ENCODE data around the gene APOL1. TPM values are rescaled to one million over a fixed set of nuclear protein-coding genes. Genes with fewer than 3 reads are reported as not detected.
"Not testable (repeated sequence)": the region's sequence is repeated elsewhere in the genome, so short reads cannot be mapped to it uniquely, and the experiment has no call there.

APOL1 gene
- total and polyA plus RNA-seq, 3 donors from 2014 or later, result 5.0 to 24.4 (median 9.4) TPM

DNA sequence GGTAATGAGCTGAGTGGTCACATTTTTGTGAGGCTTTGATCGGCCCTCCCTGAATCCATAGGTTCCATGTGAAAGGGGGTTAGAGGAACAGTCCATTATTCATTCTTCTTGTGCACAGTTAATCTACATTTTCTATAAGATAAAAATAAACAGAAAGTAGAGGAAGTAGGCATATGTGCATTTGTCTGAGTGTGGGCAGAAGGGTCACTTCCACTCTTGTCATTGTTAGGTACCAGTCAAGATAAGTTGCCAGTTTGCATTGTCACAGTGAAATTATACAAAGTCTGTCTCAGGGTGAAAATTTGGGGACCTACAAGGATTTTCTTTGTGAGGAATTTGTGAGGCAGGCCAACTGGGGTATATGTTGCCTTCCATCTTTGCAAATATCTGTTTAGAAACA is 46.7 kb upstream of the APOL1 start:
- H3K4me1 ChIP-seq, result peaks cover 28% of the 10 kb centered on the region
- H3K4me3 ChIP-seq, result no peak overlapping the region
- no peaks in the 10 kb centered on the region for H3K36me3 ChIP-seq (ENCODE audit: low read depth, missing control alignments)
- no peaks in the 10 kb centered on the region for H3K27me3 ChIP-seq
- 92 to 94% methylated on average over 1 of the region's 1 CpG for WGBS, 2 donors
- DNase-seq, result no peak
- no peaks in the 10 kb centered on the region for H3K9me3 ChIP-seq
- intact Hi-C loops (cut with DNase I; ENCODE audit: low total_unique reads), result no loop called here
- TF ChIP-seq, protein P1, sequence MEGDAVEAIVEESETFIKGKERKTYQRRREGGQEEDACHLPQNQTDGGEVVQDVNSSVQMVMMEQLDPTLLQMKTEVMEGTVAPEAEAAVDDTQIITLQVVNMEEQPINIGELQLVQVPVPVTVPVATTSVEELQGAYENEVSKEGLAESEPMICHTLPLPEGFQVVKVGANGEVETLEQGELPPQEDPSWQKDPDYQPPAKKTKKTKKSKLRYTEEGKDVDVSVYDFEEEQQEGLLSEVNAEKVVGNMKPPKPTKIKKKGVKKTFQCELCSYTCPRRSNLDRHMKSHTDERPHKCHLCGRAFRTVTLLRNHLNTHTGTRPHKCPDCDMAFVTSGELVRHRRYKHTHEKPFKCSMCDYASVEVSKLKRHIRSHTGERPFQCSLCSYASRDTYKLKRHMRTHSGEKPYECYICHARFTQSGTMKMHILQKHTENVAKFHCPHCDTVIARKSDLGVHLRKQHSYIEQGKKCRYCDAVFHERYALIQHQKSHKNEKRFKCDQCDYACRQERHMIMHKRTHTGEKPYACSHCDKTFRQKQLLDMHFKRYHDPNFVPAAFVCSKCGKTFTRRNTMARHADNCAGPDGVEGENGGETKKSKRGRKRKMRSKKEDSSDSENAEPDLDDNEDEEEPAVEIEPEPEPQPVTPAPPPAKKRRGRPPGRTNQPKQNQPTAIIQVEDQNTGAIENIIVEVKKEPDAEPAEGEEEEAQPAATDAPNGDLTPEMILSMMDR (IDR thresholded peaks at IDR 0.05), result no peak
- TF ChIP-seq POLR2A (IDR thresholded peaks at IDR 0.05), result no peak
- H3K27ac ChIP-seq, result no peak overlapping the region

DNA sequence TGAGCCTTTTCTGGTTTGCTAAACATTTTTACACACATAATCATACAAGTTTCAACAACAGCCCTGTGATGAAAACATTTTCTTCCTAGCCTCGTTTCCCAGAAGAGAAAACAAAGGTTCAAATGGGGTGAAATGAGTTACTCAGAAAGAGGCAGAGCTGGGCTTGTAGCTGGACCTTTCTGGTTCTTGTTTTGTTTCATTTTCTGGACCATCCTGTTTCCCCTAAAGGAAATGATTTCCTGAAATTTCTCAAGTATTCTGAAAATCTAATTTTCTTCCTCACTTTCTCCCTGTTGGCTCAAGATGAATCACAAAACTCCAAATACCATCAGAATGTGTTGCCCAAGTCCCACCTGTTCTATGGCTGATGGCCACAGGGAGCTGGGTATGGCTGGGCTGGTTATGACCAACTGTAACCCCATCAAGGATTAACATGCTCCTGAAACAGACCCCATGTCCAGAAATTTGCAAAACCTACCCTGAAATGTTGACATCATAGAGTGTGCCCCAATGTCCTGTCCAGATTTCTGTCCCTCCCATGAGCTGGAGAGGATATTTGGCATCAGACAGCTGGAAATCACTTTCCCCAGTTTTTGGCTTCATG is 44.7 kb upstream of the APOL1 start:
- Histone ChIP-seq H3K4me3 (no peak overlapping the region), H3K27ac (no peak overlapping the region), H3K9me3 (no peaks in the 10 kb centered on the region), H3K27me3 (no peaks in the 10 kb centered on the region), H3K4me1 (peaks cover 20% of the 10 kb centered on the region), H3K36me3 (ENCODE audit: low read depth, missing control alignments) (no peaks in the 10 kb centered on the region)
- no peak for DNase-seq
- intact Hi-C loops (cut with DNase I; ENCODE audit: low total_unique reads), result no loop called here
- WGBS, 2 donors, result 20 to 30% methylated on average over 1 of the region's 1 CpG
- no peak for TF ChIP-seq POLR2A (IDR thresholded peaks at IDR 0.05)
- TF ChIP-seq, protein P1 (IDR thresholded peaks at IDR 0.05), result no peak

DNA sequence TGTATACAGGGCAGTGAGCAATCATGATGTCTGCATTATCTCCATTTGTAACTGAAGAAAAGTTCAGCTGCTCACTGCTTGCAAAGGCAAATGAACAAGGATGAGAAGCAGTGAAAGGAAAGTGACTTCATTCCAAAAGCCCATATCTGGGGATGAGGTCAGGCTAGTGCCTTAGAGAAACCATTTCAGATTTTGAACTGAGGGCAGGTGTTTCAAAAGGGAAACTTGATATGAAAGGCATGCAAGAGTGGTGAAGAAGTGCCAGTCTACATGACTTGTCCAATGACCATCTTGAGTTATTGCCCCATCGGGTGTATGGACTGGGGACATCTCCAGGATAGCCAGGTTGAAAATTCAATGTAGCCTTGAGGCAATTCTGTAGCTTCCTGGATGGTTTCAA is 44.0 kb upstream of the APOL1 start:
- 82 to 93% methylated on average over 1 of the region's 1 CpG for WGBS, 2 donors

DNA sequence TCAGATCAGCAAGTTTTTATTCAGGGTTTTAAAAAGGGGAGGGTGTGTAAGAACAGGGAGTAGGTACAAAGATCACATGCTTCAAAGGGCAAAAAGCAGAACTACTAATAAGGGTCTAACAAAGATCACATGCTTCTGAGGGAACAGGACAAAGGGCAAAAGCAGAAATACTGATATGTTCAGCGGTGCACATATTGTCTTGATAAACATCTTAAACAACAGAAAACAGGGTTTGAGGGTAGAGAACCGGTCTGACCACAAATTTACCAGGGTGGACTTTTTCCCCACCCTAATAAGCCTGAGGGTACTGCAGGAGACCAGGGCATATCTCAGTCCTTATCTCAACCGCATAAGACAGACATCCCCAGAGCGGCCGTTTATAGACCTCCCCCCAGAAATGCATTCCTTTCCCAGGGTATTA is 43.4 kb upstream of the APOL1 start:
- 74 to 90% methylated on average over 5 of the region's 5 CpGs for WGBS, 2 donors
- H3K27ac ChIP-seq; H3K9me3 ChIP-seq; H3K36me3 ChIP-seq (ENCODE audit: low read depth, missing control alignments); DNase-seq; H3K4me3 ChIP-seq; H3K27me3 ChIP-seq; intact Hi-C loops (cut with DNase I; ENCODE audit: low total_unique reads): not testable (repeated sequence)
- H3K4me1 ChIP-seq, result peaks cover 20% of the 10 kb centered on the region

More for the DNA sequence above, 44.0 kb upstream of the APOL1 start:
- DNase-seq, result no peak
- Histone ChIP-seq H3K4me3 (no peak overlapping the region), H3K9me3 (no peaks in the 10 kb centered on the region), H3K27ac (no peak overlapping the region), H3K27me3 (no peaks in the 10 kb centered on the region), H3K36me3 (ENCODE audit: low read depth, missing control alignments) (no peaks in the 10 kb centered on the region), H3K4me1 (peaks cover 20% of the 10 kb centered on the region)
- intact Hi-C loops (cut with DNase I; ENCODE audit: low total_unique reads), result no loop called here
- TF ChIP-seq, protein P1 (IDR thresholded peaks at IDR 0.05), result no peak
- TF ChIP-seq POLR2A (IDR thresholded peaks at IDR 0.05), result no peak

DNA sequence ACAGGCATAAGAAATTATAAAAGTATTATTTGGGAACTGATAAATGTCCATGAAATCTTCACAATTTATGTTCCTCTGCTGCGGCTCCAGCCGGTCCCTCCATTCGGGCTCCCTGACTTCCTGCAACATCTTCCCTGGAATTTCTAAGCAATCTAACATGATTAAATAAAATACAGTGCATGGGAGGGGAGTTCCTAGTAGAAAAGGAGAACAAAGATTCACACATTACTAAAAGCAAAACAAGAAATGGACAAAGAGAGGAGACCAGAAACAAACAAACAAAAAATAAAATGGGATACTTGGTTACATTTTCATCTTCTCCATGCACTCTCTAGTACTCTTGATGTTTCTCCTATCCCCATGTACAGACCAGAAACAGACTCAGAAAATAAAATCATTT is 42.7 kb upstream of the APOL1 start:
- Histone ChIP-seq H3K4me1 (peaks cover 20% of the 10 kb centered on the region), H3K27ac (no peak overlapping the region), H3K36me3 (ENCODE audit: low read depth, missing control alignments) (no peaks in the 10 kb centered on the region), H3K4me3 (no peak overlapping the region), H3K27me3 (no peaks in the 10 kb centered on the region), H3K9me3 (no peaks in the 10 kb centered on the region)
- WGBS, 2 donors, result 70 to 75% methylated on average over 3 of the region's 3 CpGs
- TF ChIP-seq, protein P1 (IDR thresholded peaks at IDR 0.05), result no peak
- TF ChIP-seq POLR2A (IDR thresholded peaks at IDR 0.05), result no peak
- intact Hi-C loops (cut with DNase I; ENCODE audit: low total_unique reads), result no loop called here
- DNase-seq, result no peak

Data from testis (tissue), 3 donors.